CD14-positive monocyte (primary cell): ENCODE measurements around the gene SLC12A7. TPM values are rescaled to one million over a fixed set of nuclear protein-coding genes. Genes with fewer than 3 reads are reported as not detected.

ENCODE experiments used
- DNase-seq, 3 donors: peaks; one replicate each; pipeline ENCODE4 v3.0.0-alpha.2; 2011 to 2022
- H2AFZ ChIP-seq: 2 replicates; pipeline ENCODE4 v1.6.0; 2012; ENCODE audit warnings: mild to moderate bottlenecking, low read depth, low read length, inconsistent platforms; ENCODE audit not compliant: insufficient read depth, poor library complexity, severe bottlenecking
- H3K27ac ChIP-seq, 2 donors: 1 replicate in 1 of 2; 2 replicates in 1 of 2; pipeline ENCODE4 v1.5.1; 2012 to 2013; ENCODE audit warnings: low read length in 2 of 2, control low read depth in 1 of 2, inconsistent platforms in 1 of 2, low read depth in 1 of 2, mild to moderate bottlenecking in 1 of 2
- H3K27me3 ChIP-seq, 2 donors: one replicate each; pipeline versions ENCODE4 v1.6.0 to v1.6.1; 2011 to 2013; ENCODE audit warnings: low read length in 2 of 2; ENCODE audit not compliant: control insufficient read depth in 2 of 2, insufficient read depth in 2 of 2
- H3K36me3 ChIP-seq, 2 donors: replicated peaks in 1 of 2; 1 replicate in 1 of 2; 2 replicates in 1 of 2; pipeline versions ENCODE4 v1.5.1 to v1.6.1; 2012 to 2013; ENCODE audit warnings: low read length in 2 of 2, control low read depth in 1 of 2, inconsistent platforms in 1 of 2, mild to moderate bottlenecking in 1 of 2; ENCODE audit not compliant: insufficient read depth in 2 of 2, control insufficient read depth in 1 of 2
- H3K4me1 ChIP-seq, 2 donors: 1 replicate in 1 of 2; 2 replicates in 1 of 2; pipeline versions ENCODE4 v1.5.1 to v1.6.1; 2012 to 2013; ENCODE audit warnings: low read length in 2 of 2, control low read depth in 1 of 2, inconsistent platforms in 1 of 2, mild to moderate bottlenecking in 1 of 2, moderate library complexity in 1 of 2; ENCODE audit not compliant: insufficient read depth in 2 of 2, control insufficient read depth in 1 of 2
- H3K4me2 ChIP-seq: replicated peaks from 2 replicates; pipeline ENCODE3; 2012; ENCODE audit warnings: low read length, moderate library complexity, mild to moderate bottlenecking; ENCODE audit not compliant: poor library complexity, severe bottlenecking; ENCODE audit errors: extremely low read depth
- H3K4me3 ChIP-seq, 3 experiments: fragments of 200-600 bp in 1 of 3; sonication (generic) in 1 of 3; replicated peaks in 1 of 3; 1 replicate in 2 of 3; 2 replicates in 1 of 3; pipeline ENCODE4 v1.5.1; 2011 to 2013; ENCODE audit warnings: low read length in 3 of 3, mild to moderate bottlenecking in 3 of 3, control low read depth in 2 of 3, low read depth in 2 of 3, inconsistent platforms in 1 of 3, moderate library complexity in 1 of 3
- H3K79me2 ChIP-seq: 2 replicates; pipeline ENCODE4 v1.6.0; 2012; ENCODE audit warnings: mild to moderate bottlenecking, control low read depth, inconsistent platforms, low read length, moderate library complexity; ENCODE audit not compliant: insufficient read depth
- H3K9ac ChIP-seq: 2 replicates; pipeline ENCODE4 v1.6.0; 2017; ENCODE audit warnings: low read length, mild to moderate bottlenecking; ENCODE audit not compliant: insufficient read depth, poor library complexity, severe bottlenecking
- H3K9me3 ChIP-seq, 2 donors: replicated peaks in 1 of 2; 1 replicate in 1 of 2; 2 replicates in 1 of 2; pipeline versions ENCODE4 v1.5.1 to v1.6.1; 2012 to 2013; ENCODE audit warnings: low read length in 2 of 2, control low read depth in 1 of 2; ENCODE audit not compliant: control insufficient read depth in 1 of 2, insufficient read depth in 1 of 2
- H4K20me1 ChIP-seq: 2 replicates; pipeline ENCODE4 v1.6.0; 2012; ENCODE audit warnings: mild to moderate bottlenecking, low read length, control low read depth, moderate library complexity; ENCODE audit not compliant: insufficient read depth
- H3K27ac Mint-ChIP-seq, 7 donors: one replicate each; pipeline ENCODE4 v1.8.0; 2020; ENCODE audit warnings: mild to moderate bottlenecking in 7 of 7, mixed read lengths in 7 of 7, moderate library complexity in 6 of 7, inconsistent platforms in 2 of 7
- H3K27me3 Mint-ChIP-seq, 3 donors: one replicate each; pipeline ENCODE4 v1.8.0; 2021 to 2022; ENCODE audit warnings: low read depth in 3 of 3, mild to moderate bottlenecking in 3 of 3, mixed read lengths in 3 of 3, moderate library complexity in 3 of 3, inconsistent platforms in 1 of 3
- H3K36me3 Mint-ChIP-seq, 2 donors: one replicate each; pipeline ENCODE4 v1.8.0; 2020; ENCODE audit warnings: mixed read lengths in 2 of 2, inconsistent platforms in 1 of 2, mild to moderate bottlenecking in 1 of 2
- H3K4me1 Mint-ChIP-seq: one replicate; pipeline ENCODE4 v1.8.0; 2020; ENCODE audit warnings: mild to moderate bottlenecking, mixed read lengths
- H3K4me3 Mint-ChIP-seq, 2 donors: one replicate each; pipeline ENCODE4 v1.8.0; 2020; ENCODE audit warnings: mild to moderate bottlenecking in 2 of 2, mixed read lengths in 2 of 2, moderate library complexity in 1 of 2
- H3K9me3 Mint-ChIP-seq, 7 donors: one replicate each; pipeline ENCODE4 v1.8.0; 2020 to 2022; ENCODE audit warnings: mixed read lengths in 7 of 7, mild to moderate bottlenecking in 6 of 7, moderate library complexity in 6 of 7, inconsistent platforms in 2 of 7
- CTCF ChIP-seq: fragments of 200-600 bp; IDR thresholded peaks from one replicate; pipeline ENCODE4 v1.8.0; 2022; ENCODE audit warnings: antibody characterized with exemption, mild to moderate bottlenecking
- WGBS: methylation state at CpG from one replicate; pipeline ENCODE4 v1.1.5; 2013; ENCODE audit warnings: missing lambda C conversion rate; ENCODE audit not compliant: insufficient coverage; 5-methylcytosine and 5-hydroxymethylcytosine counted together
- intact Hi-C, 2 donors: fragments of 100-400 bp; cut with micrococcal nuclease; formaldehyde crosslinking; loops; one replicate each; pipeline versions ENCODE4 v1.15.0 to v1.15.1; 2023
- polyA plus RNA-seq, 3 donors: library from polyadenylated mRNA; depleted of rRNA in 1 of 3; unstranded in 2 of 3; stranded (reverse) in 1 of 3; fragments of 300-500 nt in 2 of 3; fragments of >200 nt in 1 of 3; fragmentation: Illumina TruSeq in 2 of 3; gene quantifications; 1 replicate in 2 of 3; 2 replicates in 1 of 3; pipeline ENCODE4 v1.2.3, GENCODE V29; 2012 to 2021

SLC12A7 gene
- polyA plus RNA-seq, 3 donors: 8.2 to 31.2 (median 12.5) TPM

- no peaks in the 10 kb centered on the region for H4K20me1 ChIP-seq
- 95% methylated on average over 14 of the region's 15 CpGs for WGBS
- no peak overlapping the region for H3K4me3 ChIP-seq
- H3K9me3 ChIP-seq: no peaks in the 10 kb centered on the region
- Mint-ChIP-seq H3K36me3 (no peaks in the 10 kb centered on the region), H3K27me3 (peaks cover 5 to 18% (median 14%) of the 10 kb centered on the region in 3 donors), H3K4me1 (peaks cover 7% of the 10 kb centered on the region), H3K27ac (no peak overlapping the region), H3K9me3 (peaks cover 0 to 5% (median 0%) of the 10 kb centered on the region in 7 donors), H3K4me3 (no peak overlapping the region)
- H3K27me3 ChIP-seq: peaks cover 2 to 19% of the 10 kb centered on the region in 2 donors
- H3K4me2 ChIP-seq: no peak overlapping the region
- intact Hi-C loops: no loop called here
- no peak overlapping the region for H3K27ac ChIP-seq
- no peaks in the 10 kb centered on the region for H3K4me1 ChIP-seq
- H3K9ac ChIP-seq: no peak overlapping the region
- no peaks in the 10 kb centered on the region for H3K36me3 ChIP-seq
- no peak for TF ChIP-seq CTCF
- no peaks in the 10 kb centered on the region for H3K79me2 ChIP-seq
- H2AFZ ChIP-seq: no peak overlapping the region
- DNase-seq: no peak
Observed at GRCh38 chr5:1116977-1117376, 5.1 kb upstream of the SLC12A7 start.

- no peaks in the 10 kb centered on the region for H3K36me3 ChIP-seq
- H3K9me3 Mint-ChIP-seq: peaks cover 0 to 5% (median 0%) of the 10 kb centered on the region in 7 donors
- peaks cover 5 to 18% (median 14%) of the 10 kb centered on the region in 3 donors for H3K27me3 Mint-ChIP-seq
- H4K20me1 ChIP-seq: no peaks in the 10 kb centered on the region
- H3K27me3 ChIP-seq: peaks cover 2 to 19% of the 10 kb centered on the region in 2 donors
- H3K4me3 Mint-ChIP-seq: no peak overlapping the region
- H3K4me1 Mint-ChIP-seq: peaks cover 7% of the 10 kb centered on the region
- H3K4me2 ChIP-seq: no peak overlapping the region
- no peaks in the 10 kb centered on the region for H3K36me3 Mint-ChIP-seq
- no peaks in the 10 kb centered on the region for H3K79me2 ChIP-seq
- WGBS: 89% methylated on average over 14 of the region's 19 CpGs
- no peak overlapping the region for H3K27ac Mint-ChIP-seq
- no peaks in the 10 kb centered on the region for H3K4me1 ChIP-seq
- H3K9me3 ChIP-seq: no peaks in the 10 kb centered on the region
- no peak overlapping the region for H3K4me3 ChIP-seq
- no peak overlapping the region for H3K9ac ChIP-seq
- H2AFZ ChIP-seq: no peak overlapping the region
- H3K27ac ChIP-seq: no peak overlapping the region
- no peak for DNase-seq
- intact Hi-C loops: no loop called here
- TF ChIP-seq CTCF: no peak
Observed at GRCh38 chr5:1116109-1116740, 4.4 kb upstream of the SLC12A7 start.
